HCT116 (cell line): ENCODE results near the gene CHRNB2. TPM values are rescaled to one million over a fixed set of nuclear protein-coding genes. Genes with fewer than 3 reads are reported as not detected.
A peak's percentile ranks its signal among the peaks of the same experiment; 100 is the strongest.

Experiments
- ATAC-seq: fragments of 200-7000 bp; cut with Tn5 transposase; 2 replicates; pipeline ENCODE4 v1.9.1; 2020; ENCODE audit warnings: mild to moderate bottlenecking, moderate library complexity
- BruUV-seq: library from RNA; stranded (reverse); fragments of 400-500 nt; replicated peaks from 2 replicates; lab custom pipeline; 2021; lab: Mats Ljungman, UMichigan
- CTCF ChIA-PET: fragments of 300-600 bp; sonication (Branson Sonifier 250); formaldehyde crosslinking; loops from one replicate; lab custom pipeline; 2021; ENCODE audit warnings: antibody characterized with exemption; lab: Charles Lee
- POLR2A ChIA-PET: fragments of 300-600, 350-600 bp; sonication (Branson Sonifier 250); formaldehyde crosslinking; loops from one replicate; lab custom pipeline; 2021; ENCODE audit warnings: antibody characterized with exemption; lab: Charles Lee
- RAD21 ChIA-PET, 2 experiments: fragments of 300-600 bp; sonication (Branson Sonifier 250); formaldehyde crosslinking; loops; one replicate each; lab custom pipeline; 2023; ENCODE audit warnings: low total read pairs in 2 of 2; ENCODE audit not compliant: uncharacterized antibody in 2 of 2, unreplicated experiment in 2 of 2, low non-redundant PET in 1 of 2; lab: Charles Lee
- DNase-seq: peaks from one replicate; pipeline ENCODE4 v3.0.0-alpha.2; 2010; ENCODE audit warnings: low read depth, low spot score
- H2AFZ ChIP-seq: fragments of 200-600 bp; shearing (Covaris generic), sonication (generic); 2 replicates; pipeline ENCODE4 v1.6.1; 2017; ENCODE audit warnings: low read depth, mixed run types, mixed read lengths, antibody characterized with exemption, low read length; ENCODE audit not compliant: poor library complexity, severe bottlenecking
- H3K27ac ChIP-seq: 2 replicates; pipeline ENCODE4 v1.5.1; 2012; ENCODE audit warnings: low read depth, low read length
- H3K27me3 ChIP-seq: fragments of 200-600 bp; sonication (generic); 2 replicates; pipeline ENCODE4 v1.6.1; 2016; ENCODE audit warnings: mixed run types, low read length, mixed read lengths; ENCODE audit not compliant: insufficient read depth
- H3K36me3 ChIP-seq, 2 experiments: fragments of 200-500 bp in 1 of 2; fragments of 200-600 bp in 1 of 2; sonication (Bioruptor generic) in 1 of 2; sonication (generic) in 1 of 2; 2 replicates each; pipeline versions ENCODE4 v1.5.1 to v1.6.1; 2014 to 2016; ENCODE audit warnings: low read length in 2 of 2, inconsistent platforms in 1 of 2, mixed read lengths in 1 of 2, mixed run types in 1 of 2; ENCODE audit not compliant: insufficient read depth in 2 of 2, control insufficient read depth in 1 of 2
- H3K4me1 ChIP-seq, 2 experiments: fragments of 200-600 bp in 1 of 2; sonication (generic) in 1 of 2; 2 replicates each; pipeline versions ENCODE4 v1.5.1 to v1.6.1; 2012 to 2017; ENCODE audit warnings: low read length in 2 of 2, inconsistent platforms in 1 of 2, mild to moderate bottlenecking in 1 of 2, mixed read lengths in 1 of 2, mixed run types in 1 of 2, moderate library complexity in 1 of 2; ENCODE audit not compliant: insufficient read depth in 2 of 2, control insufficient read depth in 1 of 2
- H3K4me2 ChIP-seq: fragments of 200-600 bp; sonication (generic); 2 replicates; pipeline ENCODE4 v1.6.1; 2017; ENCODE audit warnings: mixed run types, low read length, mixed read lengths
- H3K4me3 ChIP-seq, 2 experiments: fragments of 200-600 bp in 1 of 2; sonication (generic) in 1 of 2; replicated peaks in 1 of 2; 2 replicates each; pipeline ENCODE4 v1.5.1; 2011 to 2016; ENCODE audit warnings: low read length in 2 of 2, control low read depth in 1 of 2, low read depth in 1 of 2, mild to moderate bottlenecking in 1 of 2, mixed read lengths in 1 of 2, mixed run types in 1 of 2
- H3K79me2 ChIP-seq: fragments of 200-600 bp; sonication (generic); 2 replicates; pipeline ENCODE4 v1.6.1; 2017; ENCODE audit warnings: mild to moderate bottlenecking, mixed run types, low read length, moderate library complexity, mixed read lengths; ENCODE audit not compliant: insufficient read depth
- H3K9ac ChIP-seq: fragments of 200-600 bp; sonication (generic); 2 replicates; pipeline ENCODE4 v1.6.1; 2016; ENCODE audit warnings: low read length, mixed read lengths
- H3K9me2 ChIP-seq: fragments of 200-600 bp; sonication (generic), shearing (Covaris generic); 2 replicates; pipeline ENCODE4 v1.6.1; 2017; ENCODE audit warnings: mixed run types, mild to moderate bottlenecking, moderate library complexity; ENCODE audit not compliant: insufficient read depth
- H3K9me3 ChIP-seq, 2 experiments: fragments of 200-500 bp in 1 of 2; fragments of 200-600 bp in 1 of 2; sonication (Bioruptor generic) in 1 of 2; sonication (generic) in 1 of 2; 2 replicates each; pipeline ENCODE4 v1.6.1; 2014 to 2017; ENCODE audit warnings: low read length in 2 of 2, mixed read lengths in 2 of 2, inconsistent platforms in 1 of 2, low read depth in 1 of 2, mild to moderate bottlenecking in 1 of 2, mixed run types in 1 of 2, moderate library complexity in 1 of 2; ENCODE audit not compliant: control insufficient read depth in 1 of 2, insufficient read depth in 1 of 2
- H4K20me1 ChIP-seq: fragments of 200-600 bp; sonication (generic), shearing (Covaris generic); 2 replicates; pipeline ENCODE4 v1.6.1; 2017; ENCODE audit warnings: mixed run types, mild to moderate bottlenecking, moderate library complexity; ENCODE audit not compliant: insufficient read depth
- ATF3 ChIP-seq: IDR thresholded peaks from 2 replicates; pipeline ENCODE4 v1.6.1; 2012
- CTCF ChIP-seq, 3 experiments: fragments of 200-600 bp in 1 of 3; sonication (generic) in 1 of 3; IDR thresholded peaks in 2 of 3; conservative IDR thresholded peaks in 1 of 3; 2 replicates each; pipeline ENCODE4 v1.5.1; 2012 to 2017; ENCODE audit warnings: low read depth in 2 of 3, low read length in 2 of 3, antibody characterized with exemption in 1 of 3, borderline replicate concordance in 1 of 3, control low read depth in 1 of 3, mild to moderate bottlenecking in 1 of 3, mixed read lengths in 1 of 3, mixed run types in 1 of 3, moderate library complexity in 1 of 3; ENCODE audit not compliant: insufficient read depth in 1 of 3
- EGR1 ChIP-seq: IDR thresholded peaks from 2 replicates; pipeline ENCODE4 v1.6.1; 2012; ENCODE audit warnings: low read depth
- EZH2phosphoT487 ChIP-seq: fragments of 200-600 bp; IDR thresholded peaks from 2 replicates; pipeline ENCODE4 v1.6.1; 2018; ENCODE audit warnings: antibody characterized with exemption, borderline replicate concordance
- POLR2AphosphoS5 ChIP-seq: IDR thresholded peaks from 2 replicates; pipeline ENCODE4 v1.6.1; 2011; ENCODE audit warnings: mild to moderate bottlenecking, low read depth, low read length, moderate library complexity
- ZNF274 ChIP-seq: fragments of 200-500 bp; sonication (Bioruptor generic); IDR thresholded peaks from 2 replicates; pipeline ENCODE4 v1.6.1; 2014; ENCODE audit warnings: mild to moderate bottlenecking, low read depth, low read length, inconsistent platforms
- intact Hi-C: fragments of 100-400 bp; cut with micrococcal nuclease; formaldehyde crosslinking; loops from 2 replicates; pipeline ENCODE4 v1.10.0; 2022
- total RNA-seq: library from RNA; stranded (reverse); gene quantifications from one replicate; pipeline ENCODE4 v1.2.1, GENCODE V29; 2021; ENCODE audit not compliant: unreplicated experiment
- TF ChIP-seq, protein P1 (sequence below): IDR thresholded peaks from 2 replicates; pipeline ENCODE4 v1.6.1; 2011; ENCODE audit warnings: mild to moderate bottlenecking, low read length, moderate library complexity; ENCODE audit not compliant: insufficient replicate concordance; ENCODE audit errors: extremely low read depth

The CHRNB2 gene
- total RNA-seq, 1 experiment from 2014 or later: not detected

- DNase-seq: no peak
- RAD21 ChIA-PET: no interaction called here
- H3K36me3 ChIP-seq: peaks cover under 1 to 4% of the 10 kb centered on the region in 2 experiments; a peak in 3 of 4 replicates
- intact Hi-C loops: no loop called here
- H3K9ac ChIP-seq: peak overlapping the region; percentile 99
- peaks cover 99% of the 10 kb centered on the region for H3K79me2 ChIP-seq
- no peaks in the 10 kb centered on the region for H3K9me3 ChIP-seq
- CTCF ChIA-PET: no interaction called here
- peak; percentile 21 for ATAC-seq
- peak overlapping the region; percentile 88 for H3K27ac ChIP-seq
- no peak overlapping the region for H2AFZ ChIP-seq
- H3K4me1 ChIP-seq: peaks cover 17 to 31% of the 10 kb centered on the region in 2 experiments
- peak overlapping the region; percentile 87 for H3K4me2 ChIP-seq
- TSS peak; percentile 83 for BruUV-seq
- POLR2A ChIA-PET: no interaction called here
- no peaks in the 10 kb centered on the region for H3K27me3 ChIP-seq
- peak overlapping the region; percentile 88 to 97 for H3K4me3 ChIP-seq
- H3K9me2 ChIP-seq: no peaks in the 10 kb centered on the region
- H4K20me1 ChIP-seq: peaks cover 7% of the 10 kb centered on the region; the same call in 1 of the 2 replicates
- TF ChIP-seq ZNF274 (no peak), EZH2phosphoT487 (no peak), POLR2AphosphoS5 (no peak; the same call in 1 of the 2 replicates), ATF3 (no peak), EGR1 (no peak)
Observed at GRCh38 chr1:154607106-154607608, 39.6 kb downstream of the CHRNB2 start.

DNA sequence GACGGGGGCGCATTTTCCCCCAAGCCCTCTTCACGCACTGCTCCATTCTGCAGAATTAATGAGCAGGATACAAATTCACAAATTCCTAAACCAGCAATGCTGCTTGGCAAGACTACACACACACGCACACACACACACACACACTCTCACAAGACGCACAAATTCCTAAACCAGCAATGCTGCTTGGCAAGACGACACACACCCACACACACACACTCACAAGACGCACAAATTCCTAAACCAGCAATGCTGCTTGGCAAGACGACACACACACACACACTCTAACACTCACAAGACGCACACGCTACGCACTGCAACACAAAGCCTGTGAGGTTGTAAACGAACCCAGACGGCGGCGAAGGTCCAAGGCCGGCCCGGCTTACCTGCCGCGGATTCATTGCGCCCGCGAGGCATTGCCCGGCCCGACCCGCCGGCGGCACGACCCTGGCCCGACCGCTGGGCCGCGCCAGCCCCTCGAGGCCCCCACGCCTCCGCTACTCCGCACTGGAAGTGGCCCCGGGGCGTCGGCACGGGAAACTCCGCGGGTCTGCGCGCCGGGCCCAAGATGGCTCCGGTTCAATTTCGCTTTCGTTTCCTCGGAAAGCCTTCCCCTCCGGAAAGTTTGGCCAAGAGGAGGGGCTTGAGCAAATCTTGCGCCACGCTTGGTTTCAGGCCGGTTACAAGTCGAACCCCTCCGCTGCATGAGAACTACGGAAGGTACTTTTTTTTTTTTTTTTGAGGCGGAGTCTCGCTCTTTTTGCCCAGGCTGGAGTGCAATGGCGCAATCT is 40.2 kb downstream of the CHRNB2 start, which contains the start of gene ADAR:
Gene ADAR (minus strand): TSS at position 578 of the 788 bp plus-strand sequence. CDS start 180 bp downstream, at position 398.
- Histone ChIP-seq H3K27ac (peak within 1 kb of the TSS; percentile 88), H3K9me2 (no peaks in the 10 kb centered on the region), H3K79me2 (peaks cover 98% of the 10 kb centered on the region), H3K9me3 (no peaks in the 10 kb centered on the region), H3K27me3 (no peaks in the 10 kb centered on the region), H3K36me3 (no peaks in the 10 kb centered on the region), H3K4me1 (peaks cover 17 to 31% of the 10 kb centered on the region in 2 experiments), H3K9ac (peak within 1 kb of the TSS; percentile 99), H3K4me2 (peak within 1 kb of the TSS; percentile 87), H3K4me3 (peak within 1 kb of the TSS; percentile 88 to 97), H2AFZ (peak within 1 kb of the TSS; percentile 6), H4K20me1 (peaks cover 7% of the 10 kb centered on the region; the same call in 1 of the 2 replicates)
- DNase-seq (peak; percentile 91), ATAC-seq (peak; percentile 73)
- intact Hi-C loops: no loop called here
- no TSS peak for BruUV-seq
- POLR2A ChIA-PET: no interaction called here
- RAD21 ChIA-PET: no interaction called here
- CTCF ChIA-PET: no interaction called here
- TF ChIP-seq ATF3 (no peak), CTCF (IDR thresholded peaks at IDR 0.05 in 2 of 3, conservative IDR thresholded peaks at IDR 0.05 in 1 of 3; ENCODE audit: borderline replicate concordance in 1 of 3, insufficient read depth in 1 of 3, low read depth in 2 of 3, low read length in 2 of 3) (no peak)
- TF ChIP-seq, protein P1, sequence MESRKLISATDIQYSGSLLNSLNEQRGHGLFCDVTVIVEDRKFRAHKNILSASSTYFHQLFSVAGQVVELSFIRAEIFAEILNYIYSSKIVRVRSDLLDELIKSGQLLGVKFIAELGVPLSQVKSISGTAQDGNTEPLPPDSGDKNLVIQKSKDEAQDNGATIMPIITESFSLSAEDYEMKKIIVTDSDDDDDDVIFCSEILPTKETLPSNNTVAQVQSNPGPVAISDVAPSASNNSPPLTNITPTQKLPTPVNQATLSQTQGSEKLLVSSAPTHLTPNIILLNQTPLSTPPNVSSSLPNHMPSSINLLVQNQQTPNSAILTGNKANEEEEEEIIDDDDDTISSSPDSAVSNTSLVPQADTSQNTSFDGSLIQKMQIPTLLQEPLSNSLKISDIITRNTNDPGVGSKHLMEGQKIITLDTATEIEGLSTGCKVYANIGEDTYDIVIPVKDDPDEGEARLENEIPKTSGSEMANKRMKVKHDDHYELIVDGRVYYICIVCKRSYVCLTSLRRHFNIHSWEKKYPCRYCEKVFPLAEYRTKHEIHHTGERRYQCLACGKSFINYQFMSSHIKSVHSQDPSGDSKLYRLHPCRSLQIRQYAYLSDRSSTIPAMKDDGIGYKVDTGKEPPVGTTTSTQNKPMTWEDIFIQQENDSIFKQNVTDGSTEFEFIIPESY: no peak
